GM18505 (cell line): ENCODE results near the gene CFAP97D1.

Experiments
- ATAC-seq: cut with Tn5 transposase; IDR thresholded peaks from one replicate; pipeline ENCODE4 v1.9.1; 2021; ENCODE audit not compliant: unreplicated experiment
- POLR2A ChIP-seq: IDR thresholded peaks from 4 replicates; pipeline ENCODE4 v1.6.1; 2011; ENCODE audit warnings: borderline replicate concordance; ENCODE audit not compliant: insufficient read depth, insufficient read length; ENCODE audit errors: extremely low read depth

CFAP97D1 gene

GRCh38 chr17:43780135-43780534 lies at the start of gene CFAP97D1:
Gene CFAP97D1, plus strand, starts transcription at chr17:43780435. Its CDS starts 28 bp downstream, at chr17:43780463.
- no peak for ATAC-seq
- no peak for TF ChIP-seq POLR2A

GRCh38 chr17:43732958-43733357 lies 47.3 kb upstream of the CFAP97D1 start:
- no peak for TF ChIP-seq POLR2A
- ATAC-seq: no peak

DNA sequence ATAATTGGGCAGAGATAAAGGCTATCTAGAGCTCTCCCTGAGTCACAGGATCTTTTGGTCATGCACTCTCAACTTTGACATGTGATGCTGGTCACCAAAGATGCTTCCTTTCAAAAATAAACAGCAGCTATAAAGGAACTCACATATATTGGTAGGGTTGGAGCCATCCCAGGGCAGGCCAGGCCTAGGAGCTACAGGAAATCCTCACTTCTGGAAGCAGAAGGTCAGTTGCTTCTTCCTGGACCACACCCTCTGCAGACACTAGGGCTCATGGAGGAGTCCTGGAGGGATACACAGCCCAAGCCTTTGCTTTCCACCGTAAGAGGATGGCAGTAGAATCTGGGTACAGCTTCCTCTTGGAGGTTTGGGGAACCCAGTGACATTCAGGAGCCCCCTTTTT lies 46.3 kb upstream of the CFAP97D1 start:
- ATAC-seq: no peak
- TF ChIP-seq POLR2A: no peak

- no peak for TF ChIP-seq POLR2A
- ATAC-seq: no peak
Observed at GRCh38 chr17:43734376-43734775, 45.9 kb upstream of the CFAP97D1 start.

DNA sequence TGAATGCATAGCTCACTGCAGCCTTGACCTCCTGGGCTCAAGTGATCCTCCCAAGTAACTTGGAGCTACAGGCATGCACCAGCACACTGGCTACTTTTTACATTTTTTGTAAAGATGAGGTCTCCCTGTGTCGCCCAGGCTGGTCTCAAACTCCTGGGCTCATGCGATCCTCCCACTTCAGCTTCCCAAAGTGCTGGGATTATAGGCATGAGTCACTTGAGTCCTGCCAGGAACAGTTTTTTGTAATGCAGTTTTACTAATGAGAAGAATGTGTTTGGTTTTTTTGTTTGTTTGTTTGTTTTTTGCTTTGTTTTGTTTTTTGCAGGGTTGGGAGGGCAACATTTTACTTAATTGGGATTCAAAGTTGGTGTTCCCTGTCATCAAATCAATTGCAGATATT lies 43.8 kb upstream of the CFAP97D1 start:
- no peak for TF ChIP-seq POLR2A
- ATAC-seq: no peak

DNA sequence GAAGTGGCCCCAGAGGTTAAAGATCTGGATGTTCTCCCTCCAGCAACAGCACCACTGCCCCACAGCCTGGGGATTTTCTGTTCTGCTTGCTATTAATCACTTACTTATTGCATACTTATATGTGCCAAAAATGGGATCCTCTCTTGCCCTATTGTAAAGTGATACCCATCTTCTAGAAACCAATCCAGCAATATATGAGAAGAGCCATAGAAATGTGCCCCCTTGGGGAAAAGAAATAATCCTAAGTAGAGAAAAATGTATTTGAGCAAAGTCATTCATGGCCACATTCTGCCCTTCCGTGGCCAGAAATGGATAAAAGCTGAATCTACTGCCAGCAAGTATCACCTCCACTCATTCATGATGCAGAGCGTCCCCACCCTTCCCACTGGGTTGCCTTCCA lies 42.5 kb upstream of the CFAP97D1 start:
- no peak for TF ChIP-seq POLR2A
- no peak for ATAC-seq

DNA sequence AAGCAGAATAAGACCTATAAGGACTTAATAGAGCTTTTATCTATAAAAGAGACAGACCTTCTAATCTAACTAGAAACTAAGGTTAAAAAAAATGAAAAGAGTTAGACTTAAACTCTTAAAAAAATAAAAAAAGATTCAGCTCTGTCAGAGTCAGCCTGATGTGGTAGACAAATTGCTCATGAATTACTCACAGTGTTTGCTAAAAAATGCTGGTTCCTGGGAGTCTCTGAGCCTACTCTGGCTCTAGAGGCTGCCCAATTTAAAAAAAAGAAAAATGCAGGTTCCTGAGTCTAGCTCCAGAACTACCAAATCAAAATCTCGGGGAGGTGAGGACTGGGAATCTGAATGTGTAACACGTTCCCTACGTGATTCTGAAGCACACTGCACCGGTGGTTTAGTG lies 39.7 kb upstream of the CFAP97D1 start:
- no peak for ATAC-seq
- TF ChIP-seq POLR2A: no peak

DNA sequence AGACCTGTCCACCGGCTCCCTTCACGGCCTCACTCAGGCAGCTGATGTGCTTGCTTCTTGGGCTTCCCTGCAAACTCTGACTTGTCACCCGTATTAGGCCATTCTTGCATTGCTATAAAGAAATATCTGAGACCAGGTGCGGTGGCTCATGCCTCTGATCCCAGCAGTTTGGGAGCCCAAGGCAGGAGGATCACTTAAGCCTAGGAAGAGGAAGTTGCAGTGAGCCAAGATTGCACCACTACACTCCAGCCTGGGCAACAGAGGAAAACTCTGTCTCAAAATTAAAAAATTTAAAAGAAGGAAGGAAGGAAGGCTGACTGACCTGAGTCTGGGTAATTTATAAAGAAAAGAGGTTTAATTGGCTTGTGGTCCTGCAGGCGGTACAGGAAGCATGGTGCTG lies 38.6 kb upstream of the CFAP97D1 start:
- TF ChIP-seq POLR2A: no peak
- ATAC-seq: no peak

DNA sequence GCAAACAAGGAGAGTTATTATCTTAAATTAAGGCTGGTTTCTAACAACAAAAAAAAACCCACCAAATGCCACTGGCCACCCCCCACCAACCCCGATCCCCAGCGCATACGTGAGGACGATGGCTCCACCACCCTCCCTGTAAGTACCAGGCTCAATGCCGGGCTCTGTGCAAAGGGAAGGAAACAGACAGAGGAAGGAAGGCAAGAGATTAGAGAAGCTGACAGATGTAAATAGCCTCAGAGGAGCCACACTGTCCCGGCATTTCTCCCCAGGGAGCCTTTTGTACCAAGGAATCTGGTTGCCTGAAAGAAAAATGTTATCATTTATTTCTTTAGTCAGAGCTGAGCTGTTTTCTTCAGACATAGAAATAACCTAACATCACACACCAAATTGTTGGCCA lies 34.7 kb upstream of the CFAP97D1 start:
- TF ChIP-seq POLR2A: no peak
- no peak for ATAC-seq

- TF ChIP-seq POLR2A: no peak
- no peak for ATAC-seq
Observed at GRCh38 chr17:43750153-43750552, 30.1 kb upstream of the CFAP97D1 start.

- no peak for ATAC-seq
- TF ChIP-seq POLR2A: no peak
Observed at GRCh38 chr17:43753493-43754129, 26.6 kb upstream of the CFAP97D1 start.

GRCh38 chr17:43754947-43755346 lies 25.3 kb upstream of the CFAP97D1 start:
- TF ChIP-seq POLR2A: no peak

GRCh38 chr17:43755389-43755875 lies 24.8 kb upstream of the CFAP97D1 start:
- ATAC-seq: no peak
- TF ChIP-seq POLR2A: no peak

More at GRCh38 chr17:43754947-43755346, 25.3 kb upstream of the CFAP97D1 start:
- no peak for ATAC-seq

DNA sequence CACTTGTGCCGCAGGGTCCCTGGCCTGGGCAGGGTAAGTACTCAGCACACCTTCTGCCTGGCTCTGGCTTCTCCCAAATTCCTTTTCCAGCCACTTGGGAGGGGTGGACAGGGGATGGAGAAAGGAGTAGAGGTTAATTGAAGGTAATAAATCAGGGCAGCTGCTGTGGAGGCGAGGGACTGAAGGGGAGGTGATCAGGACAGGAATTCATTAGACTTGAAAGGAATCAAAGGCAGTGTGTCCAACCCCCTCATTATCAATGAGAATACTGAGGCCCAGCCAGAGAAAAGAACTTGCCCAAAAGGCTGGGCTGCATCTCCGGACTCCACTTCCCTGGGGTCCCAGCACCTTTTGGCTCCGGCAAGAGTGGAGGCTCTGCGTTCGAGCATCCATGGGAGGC lies 24.0 kb upstream of the CFAP97D1 start:
- no peak for ATAC-seq
- TF ChIP-seq POLR2A: no peak
